ENCODE measurements around the gene CD99L2.
"Not testable (repeated sequence)": the region's sequence is repeated elsewhere in the genome, so short reads cannot be mapped to it uniquely, and the experiment has no call there.

The CD99L2 gene

GRCh38 chrX:150856785-150857184, 41.7 kb downstream of the CD99L2 start:
- DNase-seq (ENCODE audit: low read depth in 2 of 2) = no peak

- DNase-seq (ENCODE audit: low read depth in 2 of 2) = no peak
These were observed 42.4 kb downstream of the CD99L2 start for GRCh38 chrX:150856101-150856500.

DNA sequence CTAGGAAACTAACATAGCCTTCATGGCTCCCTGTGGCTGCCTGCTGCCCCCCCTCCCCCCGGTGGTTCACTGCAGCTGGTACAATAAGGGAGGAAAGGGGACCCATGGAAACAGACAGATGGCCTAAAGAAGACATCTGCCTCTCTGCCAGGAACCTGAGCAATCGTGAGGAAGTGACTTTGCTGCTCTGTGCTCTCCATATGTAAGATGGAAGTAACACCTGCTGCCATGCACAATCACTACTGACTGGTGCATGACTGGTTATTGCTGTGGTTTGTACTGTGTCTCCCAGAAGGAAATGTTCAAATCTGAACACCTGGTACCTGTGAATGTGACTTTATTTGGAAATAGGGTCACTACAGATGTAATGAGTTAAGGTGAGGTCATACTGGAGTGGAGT, 43.6 kb downstream of the CD99L2 start:
- no peak for DNase-seq (ENCODE audit: low read depth in 2 of 2)

- DNase-seq (ENCODE audit: low read depth in 2 of 2) = no peak
These were observed 48.3 kb downstream of the CD99L2 start for GRCh38 chrX:150849996-150850720.

- DNase-seq (ENCODE audit: low read depth in 2 of 2) = no peak
These were observed 49.0 kb downstream of the CD99L2 start for GRCh38 chrX:150849486-150849885.

GRCh38 chrX:150848914-150849365, 49.5 kb downstream of the CD99L2 start:
- DNase-seq (ENCODE audit: low read depth in 2 of 2) = no peak

- DNase-seq (ENCODE audit: low read depth in 2 of 2) = no peak
These were observed 51.4 kb downstream of the CD99L2 start for GRCh38 chrX:150847088-150847487.

GRCh38 chrX:150846130-150846529, 52.3 kb downstream of the CD99L2 start:
- DNase-seq (ENCODE audit: low read depth in 2 of 2) = no peak

DNA sequence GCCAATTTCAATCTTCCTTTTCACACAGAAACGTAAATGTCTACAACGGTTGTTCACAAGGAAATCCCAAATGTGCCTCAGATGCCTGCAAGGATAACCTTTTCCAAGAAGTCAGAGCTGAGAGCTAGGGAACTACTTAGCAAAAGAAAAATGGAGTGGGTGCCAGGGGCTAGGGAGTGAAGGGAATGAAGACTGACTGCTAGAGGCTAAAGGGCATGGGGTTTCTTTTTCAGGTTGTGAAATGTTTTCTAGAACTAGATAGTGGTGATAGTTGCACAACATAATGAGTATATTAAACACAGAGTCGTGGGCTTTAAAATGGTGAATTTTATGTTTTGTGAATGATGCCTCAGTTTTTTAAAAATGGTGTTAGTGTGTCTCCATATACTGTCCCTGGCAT, 53.4 kb downstream of the CD99L2 start:
- DNase-seq (ENCODE audit: low read depth in 2 of 2) = no peak

- DNase-seq (ENCODE audit: low read depth in 2 of 2) = no peak
These were observed 54.5 kb downstream of the CD99L2 start for GRCh38 chrX:150844016-150844415.

GRCh38 chrX:150842198-150842685, 56.2 kb downstream of the CD99L2 start:
- no peak for DNase-seq (ENCODE audit: low read depth in 2 of 2)

DNA sequence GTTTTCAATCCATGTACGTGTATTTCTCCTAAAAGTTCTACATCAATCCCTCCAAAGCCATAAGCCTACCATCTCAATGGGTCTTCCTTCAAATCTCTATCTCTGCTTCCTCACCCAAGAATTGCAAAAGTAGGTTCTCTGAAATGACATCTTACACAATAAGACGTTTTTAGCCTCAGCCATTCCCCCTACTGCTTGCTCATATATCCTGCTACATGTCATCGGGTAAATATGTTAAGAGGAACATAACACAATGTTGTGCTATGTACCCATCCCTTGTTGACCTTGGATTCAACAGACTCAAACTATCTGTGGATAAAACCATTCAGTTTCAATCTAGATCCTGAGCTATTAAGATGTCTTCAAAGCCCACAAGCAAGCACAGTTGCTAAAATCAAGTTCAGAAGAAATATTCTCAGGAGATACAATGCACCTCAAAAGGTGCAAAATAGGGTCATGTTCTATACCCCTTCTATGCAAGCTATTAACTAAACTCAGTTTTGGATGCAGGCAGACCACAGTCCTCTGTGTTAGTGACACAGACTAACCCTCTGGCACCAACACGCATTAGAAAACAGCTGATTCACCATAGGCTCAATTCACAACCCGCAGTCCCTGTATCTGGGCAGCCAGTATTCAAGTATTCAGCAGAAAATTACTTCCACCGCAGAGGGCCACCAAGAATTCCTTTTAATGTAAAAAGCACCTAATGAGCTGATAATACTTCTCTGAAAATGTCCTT, 56.8 kb downstream of the CD99L2 start:
- DNase-seq (ENCODE audit: low read depth in 2 of 2) = no peak

DNA sequence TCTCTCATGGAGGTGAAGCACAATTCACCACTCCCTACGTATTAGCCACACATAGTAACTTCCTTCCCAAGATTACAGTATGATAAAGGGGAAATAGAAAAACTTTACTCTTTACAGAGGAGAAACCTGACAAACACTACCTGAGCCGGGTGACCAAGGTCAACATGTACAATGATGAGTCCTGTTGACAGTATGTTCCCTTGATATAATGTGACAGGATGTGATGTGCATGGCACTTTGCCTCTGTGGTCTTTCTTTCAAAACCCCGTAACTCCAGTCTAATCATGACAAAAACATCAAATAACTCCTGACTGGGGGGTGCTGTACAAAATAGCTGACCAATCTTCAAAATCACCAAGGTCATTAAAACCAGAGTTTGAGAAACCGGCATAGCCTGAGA, 60.6 kb downstream of the CD99L2 start:
- no peak for DNase-seq (ENCODE audit: low read depth in 2 of 2)

DNA sequence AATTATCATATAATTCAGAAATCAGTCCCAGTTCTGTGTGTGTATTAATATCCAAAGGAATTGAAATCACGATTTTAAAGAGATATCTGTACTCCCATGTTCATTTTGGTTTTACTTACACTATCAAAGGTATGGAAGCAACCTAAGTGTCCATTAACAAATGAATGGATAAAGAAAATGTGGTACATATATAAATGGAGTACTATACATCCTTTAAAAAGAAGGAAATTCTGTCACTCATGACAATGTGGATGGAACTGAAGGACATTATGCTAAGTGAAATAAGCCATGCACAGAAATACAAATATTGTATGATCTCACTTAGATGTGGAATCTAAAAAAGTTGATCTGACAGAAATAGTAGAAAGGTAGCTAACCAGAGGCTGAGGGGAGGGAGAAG, 63.8 kb downstream of the CD99L2 start:
- DNase-seq (ENCODE audit: low read depth in 2 of 2) = no peak

DNA sequence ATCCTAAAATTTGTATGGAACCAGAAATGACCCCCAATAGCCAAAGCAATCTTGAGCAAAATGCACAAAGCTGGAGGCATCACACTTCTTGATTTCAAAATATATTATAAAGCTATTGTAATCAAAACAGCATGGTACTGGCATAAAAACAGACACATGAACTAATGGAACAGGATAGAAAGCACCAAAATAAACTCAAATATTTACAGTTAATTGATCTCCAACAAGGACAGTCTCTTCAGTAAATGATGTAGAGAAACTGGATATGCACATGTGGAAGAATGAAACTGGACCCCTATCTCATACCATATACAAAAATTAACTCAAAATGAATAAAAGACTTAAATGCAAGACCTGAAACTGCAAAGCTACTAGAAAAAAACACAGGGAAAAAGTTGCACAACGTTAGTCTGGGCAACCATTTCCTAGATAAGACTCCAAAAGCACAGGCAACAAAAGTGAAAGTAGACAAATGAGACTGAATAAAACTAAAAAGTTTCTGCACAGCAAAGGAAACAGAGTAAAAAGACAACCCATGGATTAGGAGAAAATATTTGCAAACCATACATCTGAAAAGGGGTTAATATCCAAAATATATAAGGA, 64.9 kb downstream of the CD99L2 start:
- DNase-seq (ENCODE audit: low read depth in 2 of 2) = no peak

DNA sequence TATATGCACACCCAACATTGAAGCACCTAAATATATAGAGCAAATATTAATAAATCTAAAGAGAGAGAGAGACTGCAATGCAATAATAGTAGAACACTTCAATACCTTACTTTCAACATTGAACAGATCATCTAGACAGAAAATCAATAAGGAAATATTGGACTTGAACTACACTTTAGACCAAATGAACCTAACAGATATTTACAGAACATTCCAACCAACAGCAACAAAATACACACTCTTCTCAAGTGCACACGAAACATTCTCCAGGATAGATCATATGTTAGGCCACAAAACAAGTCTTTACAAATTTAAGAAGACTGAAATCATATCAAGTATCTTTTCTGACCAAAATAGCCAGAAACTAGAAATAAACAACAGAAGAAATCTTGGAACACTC, 66.6 kb downstream of the CD99L2 start:
- no peak for DNase-seq (ENCODE audit: low read depth in 2 of 2)

DNA sequence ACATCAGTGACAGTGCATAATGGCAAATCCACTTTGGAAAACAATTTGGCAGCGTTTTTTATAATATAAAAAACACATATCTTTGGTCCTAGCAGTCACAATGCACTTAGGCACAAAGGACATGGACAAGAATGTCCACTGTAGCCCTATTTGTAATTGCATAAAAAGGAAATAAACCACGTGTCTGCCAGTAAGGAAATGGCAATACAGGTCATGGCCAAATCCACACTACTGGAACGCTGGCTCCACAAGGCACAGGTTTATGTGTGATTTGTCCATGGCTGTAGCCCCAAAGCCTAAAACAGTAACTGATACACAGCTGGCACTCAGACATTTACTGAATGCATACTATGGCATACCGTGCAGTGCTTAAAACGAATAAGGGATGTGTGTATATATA, 69.7 kb downstream of the CD99L2 start:
- no peak for DNase-seq (ENCODE audit: low read depth in 2 of 2)

GRCh38 chrX:150824352-150824751, 74.1 kb downstream of the CD99L2 start:
- DNase-seq (ENCODE audit: low read depth in 2 of 2) = not testable (repeated sequence)

DNA sequence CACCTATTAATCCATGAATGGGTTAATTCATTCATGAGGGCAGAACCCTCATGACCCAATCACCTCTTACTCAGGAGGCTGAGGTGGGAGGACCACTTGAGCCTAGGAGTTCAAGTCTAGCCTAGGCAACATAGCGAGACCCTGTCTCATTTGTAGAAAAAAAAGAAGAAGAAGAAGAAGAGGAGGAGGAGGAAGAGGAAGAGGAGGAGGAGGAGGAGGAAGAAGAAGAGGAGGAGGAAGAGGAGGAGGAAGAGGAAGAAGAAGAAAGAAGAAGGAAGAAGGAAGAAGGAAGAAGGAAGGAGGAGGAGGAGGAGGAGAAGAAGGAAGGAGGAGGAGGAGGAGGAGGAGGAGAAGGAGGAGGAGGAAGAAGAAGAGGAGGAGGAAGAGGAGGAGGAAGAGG, 74.6 kb downstream of the CD99L2 start:
- DNase-seq (ENCODE audit: low read depth in 2 of 2) = not testable (repeated sequence)

DNA sequence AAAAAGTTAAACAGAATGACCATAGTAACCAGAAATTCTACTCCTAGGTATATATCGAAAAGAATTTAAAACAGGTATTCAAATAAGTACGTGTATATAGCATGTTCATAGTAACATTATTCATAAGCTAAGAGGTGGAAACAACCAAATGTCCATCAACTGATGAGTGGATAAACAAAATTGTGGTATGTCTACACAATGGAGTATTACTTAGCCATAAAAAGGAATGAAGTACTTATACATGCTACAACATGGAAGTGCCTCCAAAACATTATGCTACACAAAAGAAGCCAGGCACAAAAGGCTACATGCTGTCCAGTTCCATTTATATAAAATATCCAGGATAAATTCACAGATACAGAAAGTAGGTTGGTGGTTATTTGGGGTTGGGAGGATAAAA, 76.5 kb downstream of the CD99L2 start:
- DNase-seq (ENCODE audit: low read depth in 2 of 2) = no peak

DNA sequence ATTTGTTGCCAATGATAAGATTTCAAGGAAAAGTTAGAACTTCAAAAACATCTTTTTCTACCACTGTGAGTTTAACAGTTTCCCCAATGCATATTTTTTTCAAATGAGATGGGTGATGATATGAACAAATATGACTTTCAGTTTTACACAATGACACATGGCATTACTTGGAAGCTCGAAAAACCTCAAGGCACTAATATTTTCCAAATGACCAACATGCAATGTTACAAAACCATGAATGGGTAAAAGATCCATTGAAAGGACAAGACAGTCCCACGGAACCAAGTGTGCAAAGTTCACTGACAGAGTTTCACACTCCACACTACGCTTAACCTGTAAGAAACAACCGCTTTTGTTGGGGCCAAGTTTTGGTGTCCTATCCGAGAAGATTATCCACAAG, 84.5 kb downstream of the CD99L2 start:
- no peak for DNase-seq (ENCODE audit: low read depth in 2 of 2)

- no peak for DNase-seq (ENCODE audit: low read depth in 2 of 2)
These were observed 91.6 kb downstream of the CD99L2 start for GRCh38 chrX:150806827-150807226.

GRCh38 chrX:150805736-150806135, 92.7 kb downstream of the CD99L2 start:
- DNase-seq (ENCODE audit: low read depth in 2 of 2) = no peak
